Measurements from ENCODE around the gene ACCS.

ACCS gene, protein sequence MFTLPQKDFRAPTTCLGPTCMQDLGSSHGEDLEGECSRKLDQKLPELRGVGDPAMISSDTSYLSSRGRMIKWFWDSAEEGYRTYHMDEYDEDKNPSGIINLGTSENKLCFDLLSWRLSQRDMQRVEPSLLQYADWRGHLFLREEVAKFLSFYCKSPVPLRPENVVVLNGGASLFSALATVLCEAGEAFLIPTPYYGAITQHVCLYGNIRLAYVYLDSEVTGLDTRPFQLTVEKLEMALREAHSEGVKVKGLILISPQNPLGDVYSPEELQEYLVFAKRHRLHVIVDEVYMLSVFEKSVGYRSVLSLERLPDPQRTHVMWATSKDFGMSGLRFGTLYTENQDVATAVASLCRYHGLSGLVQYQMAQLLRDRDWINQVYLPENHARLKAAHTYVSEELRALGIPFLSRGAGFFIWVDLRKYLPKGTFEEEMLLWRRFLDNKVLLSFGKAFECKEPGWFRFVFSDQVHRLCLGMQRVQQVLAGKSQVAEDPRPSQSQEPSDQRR

DNA sequence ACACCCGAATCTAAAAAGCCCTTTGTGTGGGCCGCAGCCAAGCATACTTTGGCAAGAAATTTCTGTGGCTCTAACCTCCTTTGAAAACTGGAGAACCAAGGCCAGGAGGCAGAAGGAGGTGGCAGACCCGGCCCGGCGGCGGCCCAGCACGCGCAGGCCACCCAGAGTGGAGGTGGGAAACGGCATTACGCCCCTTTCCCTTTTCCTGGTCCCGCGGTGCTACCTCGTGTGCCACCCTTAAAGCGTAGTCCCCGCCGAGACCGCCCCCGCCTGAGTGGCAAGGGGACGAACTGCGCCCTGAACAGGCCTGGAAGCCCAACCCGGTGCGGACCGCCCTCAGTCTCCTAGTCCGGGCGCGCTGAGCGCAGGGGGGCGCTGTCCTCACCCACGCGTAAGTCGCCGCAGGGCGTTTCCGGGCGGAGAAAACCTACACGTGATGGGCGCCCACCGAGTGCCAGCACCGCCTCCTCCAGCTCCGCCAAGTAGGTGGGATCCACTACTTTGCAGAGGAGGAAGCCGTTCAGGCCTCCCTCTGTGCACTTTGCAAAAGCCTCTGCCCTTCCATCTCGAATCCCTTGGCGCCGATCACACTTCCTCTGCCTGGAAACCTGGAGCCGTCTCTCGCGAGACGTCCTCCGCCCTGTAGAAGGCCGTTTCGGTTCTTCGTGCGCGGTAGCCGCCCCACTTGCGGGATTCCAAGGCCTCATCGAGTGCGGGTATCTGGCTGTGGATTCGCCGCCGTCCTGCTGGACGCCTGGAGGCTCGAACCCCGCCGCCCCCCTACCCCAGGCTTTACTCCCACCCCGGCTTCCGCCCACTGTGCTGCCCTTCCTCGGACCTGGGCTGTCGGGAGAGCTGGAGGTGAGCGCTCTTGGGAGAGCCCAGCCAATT is at the start of gene ACCS:
TSS of gene ACCS (plus strand) at position 430 of the 891 bp plus-strand sequence. CDS start 1,358 bp downstream, outside the sequence.
- peak in 55 of 56 donors; percentile 42 to 93 (median 82) for DNase-seq

DNA sequence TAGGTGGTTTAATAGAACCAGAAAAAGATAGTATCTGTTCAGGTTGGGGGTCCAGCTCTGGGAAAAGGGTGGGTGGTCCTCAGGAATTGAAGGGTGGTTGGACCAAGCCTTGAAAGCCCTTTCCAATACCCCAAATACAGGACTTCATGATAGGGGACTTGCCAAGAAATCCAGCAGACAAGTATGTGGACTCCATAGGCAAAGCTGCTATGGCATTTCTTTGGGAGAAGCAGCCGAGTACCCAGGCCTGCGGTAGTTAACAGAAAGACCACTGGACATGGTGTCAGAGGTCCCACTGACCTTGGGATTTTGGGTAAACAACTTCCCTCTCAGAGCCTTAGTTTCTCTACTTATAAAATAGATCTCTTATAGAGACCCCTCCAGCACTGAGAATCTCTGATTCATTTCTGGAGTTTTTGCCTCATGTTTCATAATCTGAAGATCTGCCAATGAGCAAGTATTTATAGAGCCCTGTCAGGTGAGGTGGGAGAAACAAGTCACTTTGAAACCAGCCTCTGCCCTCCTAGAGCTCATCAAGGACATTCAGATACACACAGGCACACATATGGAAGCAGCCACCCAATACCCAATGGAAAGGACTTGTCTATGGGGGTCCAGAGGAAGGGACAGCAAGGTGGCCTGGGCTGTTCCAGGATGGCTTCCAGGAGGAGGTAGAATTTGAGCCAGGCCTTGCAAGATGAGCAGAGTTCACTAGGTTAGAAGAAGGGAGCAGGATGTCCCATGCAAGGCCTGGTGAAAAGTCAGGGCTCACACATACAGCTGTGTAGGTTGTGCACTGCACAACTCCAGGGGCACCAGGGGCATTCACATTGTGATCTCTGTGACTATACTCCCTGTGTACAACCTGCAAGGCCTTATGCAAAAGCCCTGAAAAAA is 49.3 kb upstream of the ACCS start:
- DNase-seq = no peak

DNA sequence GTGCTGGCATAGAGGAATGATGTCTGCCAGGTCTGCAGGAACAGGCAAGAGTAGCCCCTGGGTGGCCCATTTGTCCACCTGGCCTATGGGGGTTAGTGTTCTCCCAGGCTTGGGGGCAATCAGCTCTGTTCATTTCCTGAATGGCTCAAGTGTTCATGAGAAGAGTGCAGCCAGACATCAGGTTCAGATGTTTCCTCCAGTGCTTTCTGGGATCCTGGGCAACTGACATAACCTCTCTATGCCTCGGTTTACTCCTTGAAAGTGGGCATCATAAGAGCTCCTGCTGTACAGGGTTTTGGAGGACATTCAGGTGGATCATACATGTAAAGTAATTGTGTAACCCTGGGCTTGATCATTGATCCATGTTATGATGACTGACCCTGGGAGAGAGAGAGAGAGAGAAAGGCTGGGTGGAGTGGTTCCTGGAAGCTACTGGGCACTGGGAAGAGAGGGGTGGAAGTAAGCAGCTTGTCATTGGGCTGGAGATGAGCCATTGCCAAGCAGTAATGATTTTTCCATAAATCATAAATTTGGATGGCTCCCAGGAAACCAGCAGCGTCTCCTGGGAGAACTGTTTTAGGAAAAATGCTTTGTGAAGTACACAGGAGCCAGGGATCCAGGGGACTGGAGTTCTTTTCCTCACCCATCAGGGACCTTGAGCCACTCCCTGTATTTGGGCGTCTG is 48.5 kb upstream of the ACCS start:
- DNase-seq = no peak

DNA sequence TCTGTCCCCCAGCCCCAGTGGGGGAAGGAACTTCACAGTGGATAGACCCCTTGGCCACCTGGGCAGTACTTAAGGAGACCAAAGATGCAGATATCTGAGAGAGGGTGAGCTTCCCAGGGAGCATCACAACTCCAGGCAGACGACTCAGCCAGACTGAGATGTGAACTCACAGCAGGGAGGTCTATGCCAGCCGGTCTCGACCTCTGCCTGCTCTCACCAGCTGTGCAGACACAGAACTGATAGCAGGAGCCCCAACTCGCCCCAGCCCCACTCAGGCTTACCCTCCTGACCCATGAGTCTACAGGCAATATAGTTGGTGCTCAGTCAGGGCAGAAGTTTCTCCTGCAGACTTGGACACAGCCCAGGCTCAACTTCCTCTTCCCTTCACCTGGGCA is 47.9 kb upstream of the ACCS start:
- DNase-seq = no peak

DNA sequence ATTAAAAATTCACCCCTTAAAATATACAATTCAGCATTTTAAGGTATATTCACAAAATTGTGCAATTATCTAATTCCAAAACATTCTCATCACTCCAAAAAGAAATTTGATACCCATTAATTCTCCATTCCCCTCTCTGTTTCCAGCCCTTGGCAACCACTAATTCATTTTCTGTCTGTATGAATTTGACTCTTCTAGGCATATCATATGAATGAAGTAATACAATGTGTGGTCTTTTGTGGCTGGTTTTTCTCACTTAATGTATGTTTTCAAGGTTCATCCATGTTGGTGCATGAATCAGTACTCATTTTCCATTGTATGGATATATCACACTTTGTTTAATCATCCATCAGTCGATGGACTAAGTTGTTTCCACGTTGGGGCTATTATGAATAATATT is 47.2 kb upstream of the ACCS start:
- no peak for DNase-seq

DNA sequence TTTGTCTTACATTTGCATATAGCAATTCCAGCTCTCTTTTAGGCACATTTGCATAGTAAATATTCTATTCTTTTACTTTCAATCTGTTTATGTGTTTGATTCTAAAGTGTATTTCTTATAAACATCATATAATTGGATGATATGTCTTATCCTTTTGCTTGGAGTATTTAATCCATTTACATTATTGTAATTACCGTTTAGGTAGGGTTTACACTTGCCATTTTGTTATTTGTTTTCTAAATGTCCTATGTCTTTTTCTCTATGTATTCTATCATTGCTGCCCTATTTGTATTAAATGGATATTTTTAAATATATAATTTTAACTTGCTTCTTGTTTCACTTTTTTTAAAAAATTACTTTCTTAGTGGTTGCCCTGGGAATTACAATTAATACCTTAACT is 41.1 kb upstream of the ACCS start:
- DNase-seq = no peak

DNA sequence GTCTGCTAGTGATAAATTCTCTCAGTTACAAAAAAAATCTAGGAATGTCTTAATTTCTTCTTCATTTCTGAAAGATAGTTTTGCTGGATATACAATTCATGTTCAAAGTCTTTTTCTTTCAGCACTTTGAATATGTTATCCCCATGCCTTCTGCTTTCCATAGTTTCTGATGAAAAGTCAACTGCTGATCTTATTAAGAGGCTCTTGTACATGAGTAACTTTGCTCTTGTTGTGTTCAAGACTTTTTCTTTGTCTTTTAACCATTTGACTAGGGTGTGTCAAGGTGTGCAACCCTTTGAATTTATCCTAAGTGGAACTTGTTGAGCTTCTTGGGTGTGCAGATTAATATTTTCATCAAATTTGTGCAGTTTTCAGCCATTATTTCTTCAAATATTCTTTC is 40.3 kb upstream of the ACCS start:
- no peak for DNase-seq

DNA sequence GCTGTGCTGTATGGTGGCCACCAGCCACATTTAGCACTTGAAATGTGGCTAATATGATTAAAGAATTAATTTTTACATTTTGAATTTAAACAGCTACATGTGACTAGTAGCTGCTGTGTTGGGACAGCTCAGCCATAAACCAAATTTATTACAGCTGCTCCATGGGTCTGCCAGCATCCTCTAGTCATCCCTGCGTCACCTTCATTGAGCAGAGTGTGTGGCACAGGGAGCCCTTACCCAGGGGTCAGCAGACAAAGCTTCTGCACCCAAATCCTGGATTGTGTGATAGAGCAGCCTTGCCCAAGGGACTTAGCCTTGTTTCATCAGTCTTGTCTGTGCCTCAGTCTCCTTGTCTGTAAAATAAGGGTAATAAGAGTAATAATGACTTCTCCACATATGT is 37.7 kb upstream of the ACCS start:
- DNase-seq = no peak

DNA sequence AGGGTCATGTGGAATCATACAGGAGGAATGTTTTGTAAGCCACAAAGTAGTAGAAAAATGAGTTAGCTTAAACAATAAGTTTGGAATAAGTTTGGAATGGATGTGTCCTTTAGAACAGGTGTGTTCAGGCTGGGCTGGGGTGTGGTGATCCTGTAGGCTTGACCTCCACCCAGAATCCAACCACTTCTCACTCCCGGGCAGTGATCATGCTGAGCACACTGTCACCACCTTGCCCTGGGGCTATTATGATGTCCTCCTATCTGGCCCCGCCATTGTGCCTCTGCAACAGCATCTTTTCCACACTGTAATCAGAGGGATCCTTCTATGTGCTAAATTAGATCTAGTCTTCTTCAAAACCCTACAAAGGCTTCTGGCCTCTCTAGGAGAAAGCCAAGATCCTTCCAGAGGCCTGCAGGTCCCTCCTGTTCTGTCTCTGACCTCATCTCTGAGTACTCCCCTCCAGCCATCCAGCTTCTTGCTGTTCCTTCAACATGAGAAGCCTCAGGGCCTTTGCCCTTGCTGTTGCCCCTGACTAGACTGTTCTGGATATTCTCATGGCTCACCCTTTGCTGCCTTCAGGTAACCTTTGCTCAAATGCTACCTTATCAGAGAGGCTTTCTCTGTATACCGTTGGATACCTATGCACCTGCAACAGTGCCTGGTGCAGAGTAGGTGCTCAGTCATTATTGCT is 37.1 kb upstream of the ACCS start:
- no peak for DNase-seq

DNA sequence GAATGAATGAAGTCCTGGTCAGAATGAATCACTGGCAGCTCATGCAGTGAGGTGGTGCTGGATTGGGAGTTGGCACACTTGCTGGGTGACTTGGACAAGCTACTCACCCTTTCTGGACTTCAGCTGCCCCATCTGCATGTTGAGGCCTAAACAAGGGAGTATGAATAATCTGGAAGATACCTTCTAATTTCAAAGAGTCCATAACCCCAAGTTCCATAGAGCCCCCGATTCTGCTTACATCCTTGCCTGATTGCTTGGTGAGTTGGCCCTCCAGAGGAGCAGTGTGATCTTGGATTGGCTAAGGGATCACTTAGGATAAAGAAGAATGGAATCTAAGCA is 36.6 kb upstream of the ACCS start:
- no peak for DNase-seq

DNA sequence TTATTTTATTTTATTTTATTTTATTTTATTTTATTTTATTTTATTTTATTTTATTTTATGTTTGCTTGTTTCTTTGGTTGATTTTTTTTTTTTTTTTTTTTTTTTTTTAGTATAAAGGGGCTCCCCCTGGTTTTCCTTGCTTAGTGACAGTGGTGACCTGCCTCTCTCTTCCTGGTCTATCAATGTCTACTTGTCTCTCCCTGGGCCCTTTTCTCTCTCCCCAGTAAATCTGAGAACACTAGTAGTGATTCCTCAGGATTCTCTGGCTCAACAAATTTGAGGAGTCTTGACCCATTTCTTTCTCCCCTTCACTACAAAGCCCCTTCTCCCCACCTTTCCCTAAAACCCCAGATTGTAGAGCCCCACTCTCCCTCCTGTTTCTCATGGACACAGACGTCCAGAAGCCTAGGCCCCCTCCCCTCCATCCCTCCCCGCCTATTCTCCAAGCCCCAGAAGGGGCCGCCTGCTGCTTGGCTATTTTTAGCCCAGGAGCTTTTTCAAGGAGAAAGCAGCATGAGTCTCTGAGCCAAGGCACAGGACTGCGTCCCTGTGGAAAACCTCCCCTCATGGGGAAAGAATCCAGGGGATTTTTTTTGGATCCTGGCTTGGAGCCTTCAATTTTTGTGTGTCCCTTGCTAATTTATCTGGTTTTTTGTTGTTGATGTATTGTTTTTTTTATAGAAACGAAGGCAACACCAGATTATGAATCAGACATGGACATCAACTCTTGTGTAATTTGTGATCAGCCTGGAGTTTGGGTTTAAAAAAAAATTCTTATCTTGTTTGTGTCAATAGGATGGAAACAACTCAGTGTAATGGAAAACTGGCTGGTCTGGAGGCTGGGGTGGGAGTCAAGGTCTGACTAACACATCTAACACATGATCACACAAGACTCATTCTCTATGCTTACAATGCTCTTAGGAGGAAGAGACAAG is 35.8 kb upstream of the ACCS start:
- peak in 7 of 56 donors; percentile 6 to 46 (median 18) for DNase-seq

DNA sequence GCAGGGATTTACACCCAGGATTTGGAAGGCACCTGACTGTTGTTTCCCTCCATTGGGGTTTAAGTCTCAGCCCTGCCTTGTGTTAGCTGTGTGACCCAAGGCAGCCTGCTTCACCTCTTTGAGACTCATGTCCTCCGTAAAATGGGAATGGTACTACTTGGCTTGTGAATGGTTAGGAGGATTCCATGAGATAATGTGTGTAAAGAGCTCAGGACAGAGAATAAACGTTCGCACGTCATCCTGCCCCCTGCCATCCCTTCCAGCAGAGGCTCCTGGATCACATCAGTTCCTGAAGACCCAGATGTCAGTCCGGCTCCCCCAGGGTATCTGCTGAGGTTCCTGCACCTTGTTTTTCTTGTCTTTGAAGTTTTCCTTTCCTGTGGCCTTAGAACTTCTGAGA is 35.1 kb upstream of the ACCS start:
- no peak for DNase-seq

DNA sequence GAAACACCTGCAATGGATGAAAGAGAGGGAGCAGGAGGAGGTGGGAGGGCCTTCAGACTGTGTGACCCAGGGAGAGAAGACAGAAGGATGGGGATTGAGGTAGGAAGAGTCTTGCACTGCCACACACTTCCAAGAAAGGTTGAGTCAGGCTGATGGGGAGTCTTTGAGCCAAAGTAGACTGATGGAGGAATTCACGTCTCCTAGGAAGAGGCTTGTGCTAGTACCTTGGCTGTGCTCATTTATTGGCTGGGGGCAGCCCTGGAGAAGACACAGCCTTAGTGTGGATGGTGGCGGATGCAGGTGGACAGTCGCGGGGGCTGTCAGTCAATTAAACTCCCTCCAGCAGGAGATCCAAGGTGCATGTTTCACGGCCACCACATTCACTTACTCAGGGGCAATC is 34.5 kb upstream of the ACCS start:
- no peak for DNase-seq

DNA sequence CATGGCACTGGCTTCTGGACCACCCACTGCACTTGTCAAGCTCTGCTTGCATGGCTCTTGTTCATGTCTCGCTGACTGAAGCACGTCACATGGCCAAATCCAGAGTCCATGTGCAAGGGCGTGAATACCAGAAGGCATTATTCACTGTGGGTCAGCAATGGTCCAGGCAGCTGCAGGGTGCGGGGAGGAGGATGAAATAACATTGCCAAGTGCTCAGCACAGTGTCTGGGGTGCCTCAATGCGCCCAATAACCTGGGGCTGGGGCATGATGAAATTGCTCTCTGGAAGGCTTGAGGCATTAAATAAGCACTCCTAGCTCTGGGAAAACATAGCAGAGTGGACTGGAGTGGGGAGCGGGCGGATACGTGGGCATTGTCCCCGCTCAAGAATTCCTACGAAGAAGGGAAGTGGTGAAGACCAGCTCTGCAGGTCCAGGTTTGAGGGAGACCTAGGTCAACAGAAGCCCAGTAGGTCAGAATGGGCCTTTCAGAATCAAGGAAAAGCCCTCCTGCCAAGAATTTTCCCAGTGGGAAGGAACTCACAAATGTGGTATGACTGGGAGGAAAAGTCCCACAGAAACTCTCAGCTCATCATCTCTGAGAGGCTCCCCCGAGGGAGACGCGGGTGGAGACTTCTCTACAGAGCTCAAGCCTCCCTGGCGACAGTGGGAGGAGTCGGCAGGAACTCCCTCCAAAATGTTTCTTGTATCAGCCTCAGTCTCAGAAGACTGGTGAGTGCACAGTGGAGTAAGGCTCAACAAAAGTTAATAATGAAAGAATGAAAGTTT is 33.6 kb upstream of the ACCS start:
- peak in 37 of 56 donors; percentile 5 to 69 (median 30) for DNase-seq

DNA sequence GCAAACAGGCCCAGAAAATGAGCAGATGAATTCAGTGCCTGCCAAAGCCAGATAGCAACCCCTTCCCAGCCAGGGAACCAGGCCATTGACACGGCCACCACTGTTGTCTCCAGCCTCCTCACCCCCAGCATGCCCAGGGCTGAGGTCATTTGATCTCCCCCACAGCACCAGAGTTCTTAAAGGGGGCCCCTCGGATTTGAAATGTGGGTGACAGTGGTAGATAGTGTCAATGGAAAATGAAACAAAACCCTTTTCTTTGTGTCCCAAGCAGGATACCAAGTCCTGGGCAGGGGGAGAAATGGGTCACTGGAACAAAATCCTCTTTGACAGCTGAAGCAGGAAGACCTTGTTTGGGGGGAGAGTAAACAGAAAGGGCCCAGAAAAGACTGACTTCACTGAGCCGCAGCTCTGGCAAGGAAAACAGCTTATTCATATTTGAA is 32.6 kb upstream of the ACCS start:
- peak in 51 of 56 donors; percentile 13 to 82 (median 60) for DNase-seq

DNA sequence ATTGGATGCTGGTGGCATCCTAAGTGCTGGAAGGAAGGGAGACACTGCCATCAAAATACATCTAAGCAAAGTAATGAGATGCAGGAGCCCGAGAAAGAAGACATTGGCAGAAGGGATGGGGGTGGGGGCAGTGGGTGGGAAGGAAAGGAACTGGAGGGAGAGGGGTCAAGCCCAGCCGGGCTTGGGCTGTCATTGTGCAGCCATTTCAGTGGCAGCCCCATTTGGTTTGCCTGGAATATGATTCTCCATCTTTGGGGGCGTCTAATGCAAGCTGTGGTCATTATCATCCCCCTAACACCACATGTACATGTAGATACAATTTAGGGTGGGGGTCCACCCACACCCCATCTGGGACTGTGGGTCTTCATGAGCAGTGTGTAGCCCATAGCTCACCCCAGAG is 32.2 kb upstream of the ACCS start:
- DNase-seq = peak in 5 of 56 donors; percentile 32 to 64 (median 49)

DNA sequence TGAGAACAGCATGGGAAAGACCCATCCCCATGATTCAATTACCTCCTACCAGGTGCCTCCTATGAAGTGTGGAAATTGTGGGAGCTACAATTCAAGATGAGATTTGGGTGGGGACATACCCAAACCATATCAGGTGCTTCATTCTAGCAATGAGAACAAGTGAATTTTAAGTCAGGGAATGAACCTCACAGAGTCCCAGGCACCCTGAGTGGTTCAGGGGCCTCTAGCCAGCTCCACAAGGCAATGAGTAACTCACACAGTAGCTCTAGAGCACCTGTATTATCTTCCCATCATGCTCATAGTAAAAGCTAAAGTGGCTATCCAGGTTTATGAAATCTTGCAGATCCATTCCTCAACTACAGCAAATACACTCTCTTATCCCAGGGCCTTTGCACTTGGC is 31.4 kb upstream of the ACCS start:
- no peak for DNase-seq
